Hepatocyte (in vitro differentiated cells): ENCODE data around the gene TASOR2. TPM values are rescaled to one million over a fixed set of nuclear protein-coding genes. Genes with fewer than 3 reads are reported as not detected.

Source experiments
- DNase-seq: peaks from one replicate; pipeline ENCODE4 v3.0.0-alpha.2; 2016; ENCODE audit warnings: low spot score
- H2AFZ ChIP-seq: fragments of 200-600 bp; sonication (generic); 2 replicates; pipeline ENCODE4 v1.6.0; 2016; ENCODE audit warnings: antibody characterized with exemption, mild to moderate bottlenecking
- H3K27ac ChIP-seq: fragments of 200-600 bp; sonication (generic); 2 replicates; pipeline ENCODE4 v1.5.1; 2016; ENCODE audit warnings: mild to moderate bottlenecking
- H3K27me3 ChIP-seq: fragments of 200-600 bp; sonication (generic); 2 replicates; pipeline ENCODE4 v1.6.1; 2016
- H3K36me3 ChIP-seq: fragments of 200-600 bp; sonication (generic); replicated peaks from 2 replicates; pipeline ENCODE4 v1.5.1; 2016; ENCODE audit warnings: low read depth; ENCODE audit not compliant: insufficient read depth
- H3K4me1 ChIP-seq: fragments of 200-600 bp; sonication (generic); 2 replicates; pipeline ENCODE4 v1.5.1; 2016; ENCODE audit warnings: mild to moderate bottlenecking, moderate library complexity; ENCODE audit not compliant: insufficient read depth
- H3K4me2 ChIP-seq: fragments of 200-600 bp; sonication (generic); 2 replicates; pipeline ENCODE4 v1.6.0; 2016
- H3K4me3 ChIP-seq: fragments of 200-600 bp; sonication (generic); 2 replicates; pipeline ENCODE4 v1.5.1; 2016; ENCODE audit warnings: mild to moderate bottlenecking
- H3K79me2 ChIP-seq: fragments of 200-600 bp; sonication (generic); 2 replicates; pipeline ENCODE4 v1.6.0; 2017; ENCODE audit warnings: mild to moderate bottlenecking
- H3K9me2 ChIP-seq: fragments of 200-600 bp; sonication (generic); replicated peaks from 2 replicates; pipeline ENCODE4 v1.6.0; 2017; ENCODE audit warnings: mild to moderate bottlenecking; ENCODE audit not compliant: insufficient read depth
- H3K9me3 ChIP-seq: fragments of 200-600 bp; sonication (generic); 2 replicates; pipeline ENCODE4 v1.5.1; 2016; ENCODE audit warnings: low read depth, mild to moderate bottlenecking
- H4K20me1 ChIP-seq: fragments of 200-600 bp; sonication (generic); 2 replicates; pipeline ENCODE4 v1.6.0; 2016; ENCODE audit warnings: mild to moderate bottlenecking; ENCODE audit not compliant: insufficient read depth, poor library complexity, severe bottlenecking
- CTCF ChIP-seq: fragments of 200-600 bp; sonication (generic); IDR thresholded peaks from 2 replicates; pipeline ENCODE4 v1.5.1; 2016; ENCODE audit warnings: antibody characterized with exemption, mild to moderate bottlenecking; ENCODE audit not compliant: poor library complexity
- EZH2 ChIP-seq: fragments of 200-600 bp; sonication (generic); IDR thresholded peaks from 2 replicates; pipeline ENCODE4 v1.6.1; 2016; ENCODE audit warnings: antibody characterized with exemption, mild to moderate bottlenecking, borderline replicate concordance
- EZH2phosphoT487 ChIP-seq: fragments of 200-600 bp; sonication (generic); IDR thresholded peaks from one replicate; pipeline ENCODE4 v1.6.1; 2018; ENCODE audit warnings: antibody characterized with exemption, mild to moderate bottlenecking, low read depth, moderate library complexity; ENCODE audit not compliant: unreplicated experiment, severe bottlenecking
- WGBS: methylation state at CpG from one replicate; pipeline ENCODE4 v1.1.6; 2016; ENCODE audit warnings: low lambda C conversion rate; ENCODE audit errors: missing lambda C conversion rate; 5-methylcytosine and 5-hydroxymethylcytosine counted together
- polyA plus RNA-seq: library from polyadenylated mRNA; unstranded; fragments of >200 nt; fragmentation: Nextera tagmentation; extraction: Ambion mirVana; gene quantifications from 2 replicates; pipeline ENCODE4 v1.2.1, GENCODE V29; 2016
- total RNA-seq: library from RNA; depleted of rRNA; stranded (reverse); fragments of >200 nt; gene quantifications from 2 replicates; pipeline ENCODE4 v1.2.3, GENCODE V29; 2014

The TASOR2 gene
- total and polyA plus RNA-seq, 2 experiments from 2014 or later: 13.5 to 38.4 TPM

GRCh38 chr10:5663692-5664427 lies 20.8 kb upstream of the TASOR2 start:
- Histone ChIP-seq H2AFZ (no peak overlapping the region), H4K20me1 (no peaks in the 10 kb centered on the region), H3K27ac (no peak overlapping the region), H3K4me1 (peaks cover 10% of the 10 kb centered on the region), H3K9me3 (no peaks in the 10 kb centered on the region), H3K4me2 (no peak overlapping the region), H3K27me3 (no peaks in the 10 kb centered on the region), H3K4me3 (no peak overlapping the region), H3K9me2 (no peaks in the 10 kb centered on the region), H3K36me3 (no peaks in the 10 kb centered on the region), H3K79me2 (peaks cover 39% of the 10 kb centered on the region)
- no peak for DNase-seq
- 58% methylated on average over 9 of the region's 12 CpGs for WGBS
- TF ChIP-seq EZH2phosphoT487 (no peak), CTCF (no peak), EZH2 (no peak)

GRCh38 chr10:5665373-5666007 lies 19.1 kb upstream of the TASOR2 start:
- Histone ChIP-seq H3K27ac (peak overlapping the region; percentile 86), H3K27me3 (no peaks in the 10 kb centered on the region), H3K4me2 (peak overlapping the region; percentile 98), H2AFZ (peak overlapping the region; percentile 81), H3K9me3 (no peaks in the 10 kb centered on the region), H3K4me1 (peaks cover under 1% of the 10 kb centered on the region), H4K20me1 (no peaks in the 10 kb centered on the region), H3K4me3 (peak overlapping the region; percentile 94), H3K9me2 (no peaks in the 10 kb centered on the region), H3K79me2 (peaks cover 39% of the 10 kb centered on the region), H3K36me3 (no peaks in the 10 kb centered on the region)
- DNase-seq: no peak
- 25% methylated on average over 9 of the region's 9 CpGs for WGBS
- TF ChIP-seq EZH2: no peak
- no peak for TF ChIP-seq EZH2phosphoT487
- no peak for TF ChIP-seq CTCF

- H3K36me3 ChIP-seq: no peaks in the 10 kb centered on the region
- no peaks in the 10 kb centered on the region for H3K27me3 ChIP-seq
- no peaks in the 10 kb centered on the region for H3K9me3 ChIP-seq
- no peaks in the 10 kb centered on the region for H3K9me2 ChIP-seq
- peak within 1 kb of the TSS; percentile 98 for H3K4me2 ChIP-seq
- peak within 1 kb of the TSS; percentile 94 for H3K4me3 ChIP-seq
- WGBS: 2% methylated on average over 84 of the region's 112 CpGs
- TF ChIP-seq CTCF (no peak), EZH2 (no peak), EZH2phosphoT487 (no peak)
- H4K20me1 ChIP-seq: no peaks in the 10 kb centered on the region
- peak; percentile 86 for DNase-seq
- no peaks in the 10 kb centered on the region for H3K4me1 ChIP-seq
- peak within 1 kb of the TSS; percentile 85 for H2AFZ ChIP-seq
- H3K27ac ChIP-seq: peak within 1 kb of the TSS; percentile 86
- H3K79me2 ChIP-seq: peaks cover 35% of the 10 kb centered on the region
Measured at GRCh38 chr10:5666008-5666840, 18.4 kb upstream of the TASOR2 start, which contains the start of gene ASB13. TSS of gene ASB13 (minus strand) at chr10:5666595. CDS start at chr10:5666551, 44 bp downstream.
